CD4-positive, alpha-beta T cell (primary cell): ENCODE results near the gene PIK3R1. TPM values are rescaled to one million over a fixed set of nuclear protein-coding genes. Genes with fewer than 3 reads are reported as not detected.

Source experiments
- ATAC-seq: fragments of 200-7000 bp; cut with Tn5 transposase; one replicate; pipeline ENCODE4 v1.10.0; 2022; ENCODE audit warnings: mild to moderate bottlenecking; ENCODE audit not compliant: poor library complexity
- CTCF ChIA-PET: fragments of 350-600 bp; sonication (Branson Sonifier 250); formaldehyde crosslinking; loops from one replicate; lab custom pipeline; 2021; ENCODE audit warnings: antibody characterized with exemption, inconsistent platforms; lab: Charles Lee
- POLR2A ChIA-PET: fragments of 350-600 bp; sonication (Branson Sonifier 250); formaldehyde crosslinking; loops from one replicate; lab custom pipeline; 2021; ENCODE audit warnings: antibody characterized with exemption, inconsistent platforms; lab: Charles Lee
- DNase-seq, 14 experiments: peaks; one replicate each; pipeline ENCODE4 v3.0.0-alpha.2; 2013 to 2020; ENCODE audit warnings: mixed read lengths in 2 of 14
- H3K27ac ChIP-seq, 2 donors: one replicate each; pipeline versions ENCODE4 v1.5.1 to v1.7.0; 2013; ENCODE audit warnings: low read length in 2 of 2, low read depth in 1 of 2, mild to moderate bottlenecking in 1 of 2
- H3K27me3 ChIP-seq, 2 experiments: 1 replicate in 1 of 2; 2 replicates in 1 of 2; pipeline versions ENCODE4 v1.6.1 to v1.7.0; 2013; ENCODE audit warnings: low read length in 2 of 2, control low read depth in 1 of 2, mild to moderate bottlenecking in 1 of 2, moderate library complexity in 1 of 2; ENCODE audit not compliant: insufficient read depth in 2 of 2, control insufficient read depth in 1 of 2
- H3K36me3 ChIP-seq: one replicate; pipeline ENCODE4 v1.6.1; 2013; ENCODE audit warnings: low read length, control low read depth; ENCODE audit not compliant: insufficient read depth
- H3K4me1 ChIP-seq: one replicate; pipeline ENCODE4 v1.6.1; 2013; ENCODE audit warnings: low read length, control low read depth; ENCODE audit not compliant: insufficient read depth
- H3K4me3 ChIP-seq: one replicate; pipeline ENCODE4 v1.5.1; 2013; ENCODE audit warnings: mild to moderate bottlenecking, low read length, moderate library complexity
- H3K9me3 ChIP-seq, 2 experiments: 1 replicate in 1 of 2; 2 replicates in 1 of 2; pipeline versions ENCODE4 v1.6.1 to v1.7.0; 2013; ENCODE audit warnings: low read length in 2 of 2, mild to moderate bottlenecking in 2 of 2, control low read depth in 1 of 2, moderate library complexity in 1 of 2; ENCODE audit not compliant: control insufficient read depth in 1 of 2, insufficient read depth in 1 of 2
- H3K27ac Mint-ChIP-seq: one replicate; pipeline ENCODE4 v1.8.0; 2020; ENCODE audit warnings: mixed read lengths
- H3K27me3 Mint-ChIP-seq: one replicate; pipeline ENCODE4 v1.8.0; 2021; ENCODE audit warnings: mixed read lengths
- H3K36me3 Mint-ChIP-seq: one replicate; pipeline ENCODE4 v1.8.0; 2021; ENCODE audit warnings: low read depth, mixed read lengths
- H3K4me1 Mint-ChIP-seq: one replicate; pipeline ENCODE4 v1.8.0; 2021; ENCODE audit warnings: low read depth, mixed read lengths
- H3K4me3 Mint-ChIP-seq: one replicate; pipeline ENCODE4 v1.8.0; 2020; ENCODE audit warnings: mild to moderate bottlenecking, mixed read lengths
- H3K9me3 Mint-ChIP-seq: one replicate; pipeline ENCODE4 v1.8.0; 2020; ENCODE audit warnings: mixed read lengths
- intact Hi-C, 2 experiments: fragments of 100-400 bp; cut with DNase I in 1 of 2; cut with micrococcal nuclease in 1 of 2; formaldehyde crosslinking; loops; one replicate each; pipeline versions ENCODE4 v1.15.1 to v1.9.0; 2023 to 2025; cut with DNase I, micrococcal nuclease
- total RNA-seq, 174 experiments: library from RNA in 2 of 174; stranded (reverse) in 2 of 174; gene quantifications; one replicate each; pipeline ENCODE4 v1.2.3 and lab custom pipeline; 2021 to 2026
- TF ChIP-seq, protein P1 (sequence below): fragments of 200-600 bp; IDR thresholded peaks from one replicate; pipeline ENCODE4 v1.8.0; 2022; ENCODE audit warnings: antibody characterized with exemption, mild to moderate bottlenecking

PIK3R1 gene
- total RNA-seq, 2 experiments from 2014 or later: 455 to 459 TPM

DNA sequence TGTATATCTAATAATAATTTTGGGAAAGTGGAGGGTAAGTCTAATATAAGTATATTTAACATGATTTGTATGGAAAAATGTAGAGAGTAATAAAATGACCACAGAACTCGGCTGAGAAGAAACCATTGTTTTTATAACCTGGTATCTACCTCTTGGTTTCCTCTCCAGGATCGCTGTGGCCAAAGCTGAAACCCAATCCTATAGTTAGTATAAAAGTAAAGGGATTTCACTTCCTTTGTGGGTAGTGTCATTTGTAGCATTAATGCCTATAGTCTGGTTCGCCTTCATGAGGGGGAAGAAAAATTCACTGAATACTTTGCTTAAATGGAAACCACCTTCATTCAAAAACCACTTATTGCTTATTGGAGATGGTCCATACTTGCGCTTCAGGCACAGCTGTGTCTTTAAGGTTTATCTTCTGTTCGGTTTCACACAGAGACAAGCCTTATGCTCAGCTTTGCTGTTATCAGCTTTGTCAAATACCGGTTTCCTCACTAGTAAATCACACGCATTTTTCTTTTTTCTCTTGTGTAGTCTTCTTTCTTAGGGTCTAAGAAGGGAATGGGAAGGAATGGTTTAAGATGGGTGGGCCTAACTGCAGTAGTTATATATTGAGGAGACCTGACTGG lies 12.1 kb downstream of the PIK3R1 start:
- Mint-ChIP-seq H3K27ac (no peak overlapping the region), H3K36me3 (peaks cover 80% of the 10 kb centered on the region), H3K4me1 (peaks cover 96% of the 10 kb centered on the region), H3K9me3 (no peaks in the 10 kb centered on the region), H3K4me3 (peak overlapping the region; percentile 12), H3K27me3 (no peaks in the 10 kb centered on the region)
- Histone ChIP-seq H3K4me3 (no peak overlapping the region), H3K36me3 (peaks cover 40% of the 10 kb centered on the region), H3K4me1 (peaks cover 56% of the 10 kb centered on the region), H3K27me3 (no peaks in the 10 kb centered on the region), H3K9me3 (no peaks in the 10 kb centered on the region), H3K27ac (no peak overlapping the region)
- no peak for ATAC-seq
- intact Hi-C loops: no loop called here
- TF ChIP-seq, protein P1, sequence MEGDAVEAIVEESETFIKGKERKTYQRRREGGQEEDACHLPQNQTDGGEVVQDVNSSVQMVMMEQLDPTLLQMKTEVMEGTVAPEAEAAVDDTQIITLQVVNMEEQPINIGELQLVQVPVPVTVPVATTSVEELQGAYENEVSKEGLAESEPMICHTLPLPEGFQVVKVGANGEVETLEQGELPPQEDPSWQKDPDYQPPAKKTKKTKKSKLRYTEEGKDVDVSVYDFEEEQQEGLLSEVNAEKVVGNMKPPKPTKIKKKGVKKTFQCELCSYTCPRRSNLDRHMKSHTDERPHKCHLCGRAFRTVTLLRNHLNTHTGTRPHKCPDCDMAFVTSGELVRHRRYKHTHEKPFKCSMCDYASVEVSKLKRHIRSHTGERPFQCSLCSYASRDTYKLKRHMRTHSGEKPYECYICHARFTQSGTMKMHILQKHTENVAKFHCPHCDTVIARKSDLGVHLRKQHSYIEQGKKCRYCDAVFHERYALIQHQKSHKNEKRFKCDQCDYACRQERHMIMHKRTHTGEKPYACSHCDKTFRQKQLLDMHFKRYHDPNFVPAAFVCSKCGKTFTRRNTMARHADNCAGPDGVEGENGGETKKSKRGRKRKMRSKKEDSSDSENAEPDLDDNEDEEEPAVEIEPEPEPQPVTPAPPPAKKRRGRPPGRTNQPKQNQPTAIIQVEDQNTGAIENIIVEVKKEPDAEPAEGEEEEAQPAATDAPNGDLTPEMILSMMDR: no peak
- CTCF ChIA-PET: no interaction called here
- POLR2A ChIA-PET: interaction anchor here (1.7 kb wide), 1 partner anchor 11 kb away, joined by 10 read pairs; the partner anchor contains the start of gene PIK3R1
- no peak for DNase-seq

- H3K27me3 Mint-ChIP-seq: no peaks in the 10 kb centered on the region
- TF ChIP-seq, protein P1: no peak
- Histone ChIP-seq H3K27ac (no peak overlapping the region), H3K27me3 (no peaks in the 10 kb centered on the region), H3K36me3 (peaks cover 40% of the 10 kb centered on the region), H3K9me3 (no peaks in the 10 kb centered on the region), H3K4me1 (peaks cover 45% of the 10 kb centered on the region), H3K4me3 (no peak overlapping the region)
- ChIA-PET CTCF (no interaction called here), POLR2A (interaction anchor here (0.8 to 1.8 kb wide), 2 partner anchors 9 to 14 kb away, joined by 3 to 20 read pairs; partner anchors contain the start of gene PIK3R1)
- H3K36me3 Mint-ChIP-seq: peaks cover 72% of the 10 kb centered on the region
- ATAC-seq: no peak
- intact Hi-C loops: no loop called here
- no peak overlapping the region for H3K27ac Mint-ChIP-seq
- peaks cover 96% of the 10 kb centered on the region for H3K4me1 Mint-ChIP-seq
- no peaks in the 10 kb centered on the region for H3K9me3 Mint-ChIP-seq
- no peak for DNase-seq
- H3K4me3 Mint-ChIP-seq: no peak overlapping the region
Measured at GRCh38 chr5:68229416-68229815, 13.9 kb downstream of the PIK3R1 start.

- Histone ChIP-seq H3K4me1 (peaks cover 46% of the 10 kb centered on the region), H3K9me3 (no peaks in the 10 kb centered on the region), H3K4me3 (no peak overlapping the region), H3K27ac (no peak overlapping the region), H3K36me3 (peaks cover 40% of the 10 kb centered on the region), H3K27me3 (no peaks in the 10 kb centered on the region)
- TF ChIP-seq, protein P1: no peak
- ChIA-PET CTCF (interaction anchor here (1.8 kb wide), 1 partner anchor 8 kb away, joined by 3 read pairs; no protein-coding TSS in a partner anchor), POLR2A (interaction anchor here (0.8 to 1.8 kb wide), 2 partner anchors 10 to 14 kb away, joined by 3 to 20 read pairs; partner anchors contain the start of gene PIK3R1)
- no peaks in the 10 kb centered on the region for H3K27me3 Mint-ChIP-seq
- DNase-seq: no peak
- H3K4me1 Mint-ChIP-seq: peaks cover 91% of the 10 kb centered on the region
- H3K4me3 Mint-ChIP-seq: no peak overlapping the region
- intact Hi-C loops: no loop called here
- peaks cover 70% of the 10 kb centered on the region for H3K36me3 Mint-ChIP-seq
- peak overlapping the region; percentile 68 for H3K27ac Mint-ChIP-seq
- H3K9me3 Mint-ChIP-seq: no peaks in the 10 kb centered on the region
- ATAC-seq: no peak
Measured at GRCh38 chr5:68230285-68230684, 14.7 kb downstream of the PIK3R1 start.
